Measurements from ENCODE around the gene OGG1. TPM values are rescaled to one million over a fixed set of nuclear protein-coding genes. Genes with fewer than 3 reads are reported as not detected.

The OGG1 gene
- total RNA-seq, 2 donors from 2014 or later = 10.8 to 12.2 TPM

Other genes with a start within 250 kb of the OGG1 start
- not detected for gene LHFPL4, start 196.1 kb upstream of the OGG1 start, total RNA-seq
- 10 to 100 TPM; 47.6 to 52.0 TPM for gene MTMR14, start 100.4 kb upstream of the OGG1 start, total RNA-seq
- not detected for gene CPNE9, start 46.1 kb upstream of the OGG1 start, total RNA-seq
- gene BRPF1, start 18.2 kb upstream of the OGG1 start, total RNA-seq = 10 to 100 TPM in 1 of 2 donors, 1 to 10 TPM in 1; 8.8 to 15.3 TPM
- 10 to 100 TPM; 16.4 to 40.2 TPM for gene CAMK1, start 20.0 kb downstream of the OGG1 start, total RNA-seq
- 10 to 100 TPM; 43.6 to 57.3 TPM for gene TADA3, start 42.5 kb downstream of the OGG1 start, total RNA-seq
- gene ARPC4, start 43.1 kb downstream of the OGG1 start, total RNA-seq = 10 to 100 TPM; 69.0 to 89.6 TPM
- 10 to 100 TPM; 12.2 to 13.1 TPM for gene TTLL3, start 60.3 kb downstream of the OGG1 start, total RNA-seq
- gene RPUSD3, start 94.1 kb downstream of the OGG1 start, total RNA-seq = 10 to 100 TPM; 46.7 to 55.2 TPM
- 10 to 100 TPM in 1 of 2 donors, 1 to 10 TPM in 1; 1.3 to 17.1 TPM for gene CIDEC, start 130.3 kb downstream of the OGG1 start, total RNA-seq
- gene JAGN1, start 140.7 kb downstream of the OGG1 start, total RNA-seq = 10 to 100 TPM; 39.8 to 44.8 TPM
- 1 to 10 TPM in 1 of 2 donors, under 1 TPM in 1; 0.89 to 2.6 TPM for gene IL17RE, start 152.9 kb downstream of the OGG1 start, total RNA-seq
- 10 to 100 TPM; 32.5 to 49.1 TPM for gene IL17RC, start 167.1 kb downstream of the OGG1 start, total RNA-seq
- gene CRELD1, start 183.9 kb downstream of the OGG1 start, total RNA-seq = 10 to 100 TPM; 63.9 to 79.0 TPM
- gene PRRT3, start 202.5 kb downstream of the OGG1 start, total RNA-seq = 1 to 10 TPM; 1.4 to 1.9 TPM
- 100 to 1,000 TPM in 1 of 2 donors, 10 to 100 TPM in 1; 69.8 to 111 TPM for gene EMC3, start 236.9 kb downstream of the OGG1 start, total RNA-seq